Activated CD4-positive, alpha-beta T cell treated with anti-CD3 and anti-CD28 coated beads, Interleukin-2, amount 50 U/mL, for 48 hours (primary cell): Measurements from ENCODE around the gene ASNS.

ENCODE experiments used
- DNase-seq, 2 experiments: peaks; one replicate each; pipeline ENCODE4 v3.0.0-alpha.2; 2020

The ASNS gene

DNA sequence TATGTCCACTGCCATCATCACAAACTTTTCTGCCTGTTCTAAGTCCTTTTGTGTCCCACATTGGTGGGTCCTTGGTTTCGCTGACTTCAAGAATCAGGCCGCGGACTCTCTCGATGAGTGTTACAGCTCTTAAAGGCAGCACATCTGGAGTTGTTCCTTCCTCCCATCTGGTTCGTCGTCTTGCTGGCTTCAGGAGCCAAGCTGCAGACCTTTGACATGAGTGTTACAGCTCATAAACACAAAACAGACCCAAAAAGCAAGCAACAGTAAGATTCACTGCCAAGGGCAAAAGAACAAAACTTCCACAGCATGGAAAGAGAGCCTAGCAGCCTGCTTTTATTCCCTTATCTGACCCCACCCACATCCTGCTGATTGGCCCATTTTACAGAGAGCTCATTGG is 30.2 kb downstream of the ASNS start:
- DNase-seq, result no peak

GRCh38 chr7:97835296-97836138 is 36.7 kb downstream of the ASNS start:
- peak; percentile 60 to 74 for DNase-seq

- DNase-seq, result no peak
Observed at GRCh38 chr7:97819161-97819560, 53.0 kb downstream of the ASNS start.

- no peak for DNase-seq
Observed at GRCh38 chr7:97818066-97818663, 54.0 kb downstream of the ASNS start.
